ENCODE results near the gene IL13.
"Not testable (repeated sequence)": the region's sequence is repeated elsewhere in the genome, so short reads cannot be mapped to it uniquely, and the experiment has no call there.

Gene IL13

DNA sequence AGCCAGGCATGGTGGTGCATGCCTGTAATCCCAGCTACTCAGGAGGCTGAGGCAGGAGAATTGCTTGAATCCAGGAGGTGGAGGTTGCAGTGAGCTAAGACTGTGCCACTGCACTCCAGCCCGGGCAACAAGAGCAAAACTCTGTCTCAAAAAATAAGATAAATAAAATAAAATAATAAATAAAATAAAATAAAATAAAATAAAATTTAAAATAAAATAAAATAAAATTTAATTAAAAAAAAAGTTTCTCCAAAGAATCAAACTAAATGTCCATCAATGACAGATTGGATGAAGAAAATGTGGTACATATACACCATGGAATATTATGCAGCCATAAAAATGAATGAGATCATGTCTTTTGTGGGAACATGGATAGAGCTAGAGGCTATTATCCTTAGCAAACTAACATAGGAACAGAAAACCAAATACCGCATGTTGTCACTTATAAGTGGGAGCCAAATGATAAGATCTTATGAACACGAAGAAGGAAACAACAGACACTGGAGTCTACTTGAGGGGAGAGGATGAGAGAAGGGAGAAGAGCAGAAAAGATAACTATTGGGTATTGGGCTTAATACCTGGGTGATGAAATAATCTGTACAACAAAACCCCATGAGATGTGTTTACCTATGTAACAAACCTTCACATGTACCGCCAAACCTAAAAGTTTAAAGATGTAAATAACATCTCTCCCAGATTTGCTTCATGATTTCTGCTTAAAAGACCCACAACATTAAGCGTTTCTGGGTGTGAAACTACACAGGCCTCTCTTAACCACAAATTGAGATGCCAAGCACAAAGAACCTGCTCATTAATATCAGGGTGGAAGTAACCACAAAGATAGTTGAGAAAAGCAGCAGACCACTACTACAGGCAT lies 34.0 kb downstream of the IL13 start:
- not testable (repeated sequence) for DNase-seq

DNA sequence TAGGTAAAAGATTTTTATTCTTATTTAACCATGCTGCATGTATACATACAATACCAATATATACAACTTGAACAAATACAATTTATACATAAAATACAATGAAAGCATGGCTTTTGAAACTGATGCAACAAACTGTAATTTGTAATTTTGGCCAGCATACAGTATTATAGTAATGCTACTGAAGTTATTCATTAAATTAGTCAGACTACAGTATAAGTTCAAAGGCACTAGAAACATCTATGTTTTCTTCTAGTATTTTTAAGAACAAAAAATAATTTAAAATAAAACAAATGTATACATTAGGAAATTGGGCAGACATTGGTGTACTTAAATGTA lies 34.6 kb downstream of the IL13 start:
- no peak for DNase-seq

DNA sequence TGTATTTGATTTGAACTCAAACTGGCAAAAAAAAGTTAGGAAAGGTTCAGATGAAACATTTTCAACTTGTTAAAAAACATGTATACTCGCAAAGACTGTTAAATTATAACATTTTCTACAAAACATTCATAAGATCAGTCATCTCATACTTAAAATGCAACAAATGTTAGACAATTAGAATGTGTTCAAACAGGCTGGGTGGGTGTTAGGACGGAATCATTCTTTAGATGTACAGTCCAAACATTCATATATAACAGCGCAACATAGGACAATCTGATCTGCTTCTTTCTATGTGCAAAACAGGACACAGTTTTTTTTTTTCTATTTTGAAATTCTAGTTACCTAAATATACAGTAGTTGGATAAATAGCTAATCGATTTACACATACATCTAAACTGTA lies 38.0 kb downstream of the IL13 start:
- DNase-seq, result no peak

DNA sequence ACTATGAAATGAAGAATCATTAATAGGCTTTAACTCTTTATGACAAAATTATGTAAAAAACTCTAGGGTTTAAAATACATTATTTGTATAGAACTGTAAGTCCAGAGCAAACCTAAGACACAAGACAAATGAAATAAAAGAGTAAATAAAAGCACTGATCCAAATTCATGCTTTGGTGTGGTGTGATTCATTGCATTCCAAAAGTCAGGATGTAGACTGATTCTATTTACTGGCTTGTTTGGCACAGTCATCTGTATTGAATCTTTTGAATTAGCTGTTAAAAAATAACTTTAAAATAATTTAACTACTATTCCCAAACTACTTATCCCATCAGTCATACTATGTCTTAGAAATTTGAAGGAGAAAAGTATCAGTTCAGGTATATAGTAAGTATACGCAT lies 46.9 kb downstream of the IL13 start:
- no peak for DNase-seq

DNA sequence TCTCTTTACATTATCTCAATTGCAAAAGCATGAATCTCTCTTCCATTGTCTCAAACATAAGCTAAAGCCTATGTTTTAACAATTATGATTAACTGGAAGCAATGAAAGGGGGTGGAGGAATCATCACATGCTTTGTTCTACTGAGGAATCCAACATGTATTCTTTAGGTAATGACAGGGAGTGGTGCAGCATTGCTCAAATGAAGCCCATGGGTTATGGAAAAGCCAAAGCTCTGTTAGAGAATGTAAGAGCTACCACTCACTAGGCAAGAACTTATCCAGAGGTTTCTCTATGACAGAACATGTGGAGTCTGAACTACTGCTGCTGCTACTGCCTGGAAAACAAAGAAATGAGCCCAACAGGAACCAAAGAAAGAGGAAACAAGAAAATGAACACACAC lies 50.7 kb downstream of the IL13 start:
- DNase-seq, result no peak

Data from activated effector memory CD4-positive, alpha-beta T cell treated with anti-CD3 and anti-CD28 coated beads, Interleukin-2, amount 50 U/mL, for 16 hours (primary cell).